HG03097 (cell line): Measurements from ENCODE around the gene MYBPH.

Experiments used
- ATAC-seq: cut with Tn5 transposase; IDR thresholded peaks from one replicate; pipeline ENCODE4 v1.9.1; 2021; ENCODE audit not compliant: unreplicated experiment, low FRiP score

Gene MYBPH

DNA sequence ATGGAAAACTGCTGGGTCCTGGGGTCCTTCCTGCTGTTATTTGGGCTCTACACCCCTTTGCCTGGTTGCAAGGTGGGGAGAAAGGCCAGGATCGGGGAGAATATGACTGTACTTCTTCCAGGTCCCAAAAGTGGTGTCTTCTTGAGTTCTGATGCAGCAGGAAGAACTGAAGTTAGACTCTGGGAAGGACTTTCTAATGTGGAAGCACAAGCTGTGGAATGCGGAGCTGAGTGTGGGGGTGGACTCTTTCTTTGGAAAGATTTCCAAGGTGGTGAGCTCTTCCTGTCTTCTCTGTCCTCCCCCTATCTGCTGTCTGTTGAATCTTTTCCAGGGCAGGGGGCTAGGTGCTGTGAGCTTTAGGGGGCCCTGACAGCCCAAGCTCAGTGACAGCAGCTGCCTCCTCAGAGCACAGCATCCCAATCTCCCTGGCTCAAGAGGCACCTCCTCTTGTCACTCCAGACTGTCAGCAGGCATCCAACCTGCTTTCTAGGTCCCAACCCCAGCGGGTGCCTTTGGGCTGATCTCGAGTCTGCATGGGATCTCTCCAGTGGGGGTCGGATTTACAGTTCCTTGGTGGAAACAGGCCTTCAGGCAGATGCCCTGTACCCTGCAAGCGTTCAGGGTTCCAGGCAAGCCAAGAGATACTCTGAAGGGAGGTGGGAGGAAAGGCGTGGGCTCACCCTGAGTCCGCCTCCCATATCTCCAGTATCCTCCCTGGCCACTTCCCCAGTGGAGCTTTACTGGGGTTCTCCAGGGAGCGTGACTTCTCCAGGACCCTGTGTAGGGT lies 24.9 kb downstream of the MYBPH start:
- no peak for ATAC-seq

GRCh38 chr1:203149188-203149840 lies 26.3 kb downstream of the MYBPH start:
- no peak for ATAC-seq

DNA sequence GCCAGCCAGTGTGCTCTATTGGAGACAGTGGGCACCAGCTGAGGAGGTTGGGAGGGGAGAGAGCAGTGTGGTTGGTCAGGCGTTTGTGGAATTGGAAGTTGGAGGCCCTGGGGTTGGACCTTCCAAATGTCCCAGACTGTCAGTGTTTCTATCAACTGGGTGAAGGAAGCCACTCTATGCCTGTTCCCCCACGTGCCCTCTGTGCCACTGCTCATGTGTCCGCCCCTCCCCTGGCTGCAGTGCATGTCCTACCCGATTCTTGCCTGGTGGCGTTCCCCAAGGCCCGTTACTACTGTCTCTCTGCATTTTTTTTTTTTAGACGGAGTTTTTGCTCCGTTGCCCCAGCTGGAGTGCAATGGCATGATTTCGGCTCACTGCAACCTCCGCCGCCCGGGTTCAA lies 27.0 kb downstream of the MYBPH start:
- no peak for ATAC-seq

GRCh38 chr1:203148127-203148526 lies 27.5 kb downstream of the MYBPH start:
- ATAC-seq, result no peak

GRCh38 chr1:203147376-203147775 lies 28.2 kb downstream of the MYBPH start:
- no peak for ATAC-seq

GRCh38 chr1:203146537-203146936 lies 29.1 kb downstream of the MYBPH start:
- ATAC-seq, result no peak

DNA sequence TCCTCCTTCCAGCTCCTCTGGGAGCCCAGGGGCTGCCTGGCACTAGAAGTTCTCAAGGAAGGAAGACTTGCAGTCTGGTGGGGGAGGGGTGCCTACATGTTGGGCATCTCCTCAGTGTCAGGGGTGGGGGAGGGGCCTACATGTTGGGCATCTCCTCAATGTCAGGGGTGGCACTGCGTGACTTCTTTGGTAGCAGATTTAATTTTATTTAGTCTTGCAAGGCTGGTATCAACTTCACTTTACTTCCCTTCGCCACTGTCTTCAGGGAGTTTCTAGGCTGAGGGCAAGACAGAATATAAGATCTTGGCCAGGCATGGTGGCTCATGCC lies 29.6 kb downstream of the MYBPH start:
- ATAC-seq, result no peak

DNA sequence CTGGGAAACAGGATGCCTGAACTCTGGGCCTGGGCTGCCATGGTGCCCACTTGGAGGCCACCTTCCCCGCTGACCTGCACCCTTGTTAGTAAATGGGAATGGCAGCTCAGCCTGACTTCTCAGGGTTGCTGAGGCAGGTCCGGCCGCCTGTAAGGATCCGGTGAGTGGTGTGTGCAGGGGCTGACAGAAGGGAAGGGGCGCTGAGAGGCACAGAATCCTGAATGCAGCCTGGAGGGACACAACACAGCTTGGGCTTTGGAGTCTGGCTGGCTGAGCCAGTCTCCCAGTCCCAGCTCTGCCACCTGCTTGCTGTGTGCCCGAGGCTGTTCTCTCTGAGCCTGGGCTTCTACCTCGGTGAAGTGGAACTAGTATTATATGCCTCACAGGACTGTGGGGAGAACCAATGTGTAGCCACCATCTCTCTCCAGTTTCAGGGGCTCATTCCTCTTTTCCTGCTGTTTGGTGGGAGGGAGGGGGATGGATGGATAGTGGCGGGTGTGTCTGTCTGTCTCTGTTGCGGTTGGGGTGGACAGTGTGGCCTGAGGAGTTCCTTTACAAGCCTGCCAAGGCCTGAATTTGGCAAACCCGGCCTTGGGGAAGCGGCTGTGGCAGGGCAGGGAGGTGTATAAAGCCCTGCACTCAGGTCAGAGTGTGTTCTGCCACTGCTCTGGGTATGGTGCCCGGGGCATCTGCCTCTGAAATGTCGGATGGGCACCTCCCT lies 30.1 kb downstream of the MYBPH start:
- ATAC-seq, result no peak

DNA sequence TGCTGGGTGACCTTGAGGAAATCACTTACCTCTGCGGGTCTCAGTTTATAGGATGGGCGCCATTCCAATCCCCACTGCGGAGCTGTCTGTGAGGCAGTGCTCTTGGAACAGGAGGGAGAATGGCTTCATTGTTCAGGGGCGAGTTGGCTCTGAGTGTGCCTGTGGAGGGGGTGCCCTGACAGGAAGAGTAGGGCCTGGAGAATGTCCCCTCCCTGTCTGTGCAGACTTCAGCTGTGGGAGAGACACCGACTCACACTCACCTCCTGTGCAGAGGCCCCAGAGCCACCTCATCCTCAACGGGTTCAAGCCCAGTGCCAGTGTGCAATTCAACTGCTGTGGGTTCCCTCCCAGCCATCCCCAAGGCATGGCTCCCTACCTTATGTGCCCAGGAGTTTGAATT lies 31.0 kb downstream of the MYBPH start:
- no peak for ATAC-seq

DNA sequence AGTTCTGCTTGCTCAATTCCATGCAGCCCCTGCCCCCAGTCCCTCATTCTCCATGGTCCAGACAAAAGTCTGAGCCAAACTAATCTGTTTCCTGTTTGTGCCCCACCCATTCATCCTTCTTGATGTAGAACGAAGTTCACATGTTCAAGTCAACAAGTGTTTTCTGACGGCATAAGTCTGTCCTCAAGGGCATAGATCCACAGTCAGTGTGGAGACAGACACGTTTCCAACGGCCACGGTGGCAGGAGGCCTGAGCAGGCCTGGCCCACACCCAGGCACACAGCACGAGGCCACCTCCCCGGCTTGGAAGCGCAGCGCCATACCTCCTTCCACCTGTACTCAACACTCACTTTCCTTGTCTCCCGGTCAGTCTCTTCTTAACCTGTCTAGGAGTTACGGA lies 32.0 kb downstream of the MYBPH start:
- no peak for ATAC-seq

DNA sequence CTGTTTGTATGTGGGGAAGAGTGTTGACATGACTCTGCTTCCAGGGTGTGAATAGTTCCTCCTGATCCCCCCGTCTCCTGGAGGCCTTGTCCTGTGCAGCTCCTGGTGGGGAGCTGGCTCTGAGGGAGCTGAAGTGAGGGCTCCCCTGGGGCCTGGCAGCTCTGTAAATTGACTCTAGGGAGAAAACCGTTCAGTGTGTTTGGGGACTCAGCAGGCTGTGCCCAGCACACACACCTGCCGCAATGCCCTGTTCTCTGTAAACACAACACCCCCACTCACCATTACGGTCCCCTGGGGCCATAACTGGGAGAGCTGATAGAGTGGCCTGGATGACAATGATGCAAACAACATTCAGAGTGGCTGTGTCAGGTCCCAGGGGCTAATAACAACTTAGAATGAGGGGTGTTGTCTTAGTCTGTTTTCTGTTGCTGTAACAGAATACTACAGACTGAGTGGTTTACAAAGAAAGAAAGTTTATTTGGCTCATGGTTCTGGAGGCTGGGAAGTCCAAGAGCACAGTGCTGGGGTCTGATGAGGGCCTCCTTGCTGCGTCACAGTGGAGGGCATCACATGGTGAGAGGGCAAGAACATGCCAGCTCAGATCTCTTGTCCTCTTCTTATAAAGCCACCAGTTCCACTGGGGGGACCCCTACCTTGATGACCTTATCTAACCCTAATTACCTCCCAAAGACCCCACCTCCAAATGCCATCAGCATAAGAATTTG lies 32.8 kb downstream of the MYBPH start:
- no peak for ATAC-seq

DNA sequence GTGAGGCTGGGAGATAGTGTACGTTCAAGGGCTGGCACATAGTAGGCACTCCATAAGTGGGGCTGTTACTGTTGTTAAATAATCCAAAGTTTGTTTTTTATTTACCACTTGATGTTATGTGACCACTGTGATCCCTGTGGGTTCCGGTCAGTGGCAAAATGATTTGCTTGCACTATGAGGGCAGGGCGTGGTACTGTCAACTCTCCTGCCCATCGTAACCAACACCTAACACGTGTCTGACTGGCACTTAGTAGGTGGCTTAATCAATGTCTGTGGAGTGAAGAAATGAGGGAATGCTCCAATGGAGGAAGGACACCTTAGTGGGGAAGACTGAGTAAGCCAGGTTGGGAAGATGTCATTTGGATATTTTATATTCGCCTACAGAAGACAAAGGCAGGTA lies 33.5 kb downstream of the MYBPH start:
- ATAC-seq, result no peak

DNA sequence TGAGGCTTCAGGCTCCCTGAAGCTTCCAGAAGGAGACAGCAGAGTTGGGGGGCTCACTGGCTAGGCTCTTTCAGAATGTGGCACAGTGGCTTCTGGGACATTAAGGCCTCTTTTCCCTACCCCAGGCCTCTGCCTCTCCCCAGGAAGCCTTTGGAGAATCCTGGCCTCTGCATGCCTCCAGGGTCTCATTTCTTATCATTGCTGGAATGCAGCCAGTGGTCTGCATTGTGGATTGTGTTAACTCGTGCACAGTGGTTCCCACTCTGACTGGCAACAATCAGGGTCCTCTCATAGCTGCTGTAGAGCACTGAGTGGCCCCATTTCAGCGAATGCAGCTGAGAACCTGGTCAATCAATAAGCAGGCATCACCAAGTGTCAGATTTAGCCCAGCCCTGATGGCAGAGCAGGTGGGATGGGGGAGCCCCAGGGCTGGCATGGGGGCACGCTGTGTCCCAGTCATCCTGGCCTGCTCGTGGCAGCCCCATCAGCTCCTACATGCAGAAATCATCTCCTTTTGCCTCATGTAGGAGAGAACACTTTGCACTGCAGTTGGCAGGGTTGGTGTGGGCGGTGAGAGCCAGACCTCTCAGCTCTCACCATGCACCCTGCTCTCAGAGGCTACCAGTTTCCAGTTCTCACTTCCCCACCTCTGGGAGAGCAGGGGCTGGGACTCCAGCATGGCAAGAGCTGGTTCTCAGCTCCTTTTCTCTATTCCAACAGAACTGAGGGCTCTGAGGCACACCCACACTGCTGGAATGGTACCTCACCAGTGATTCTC lies 34.7 kb downstream of the MYBPH start:
- no peak for ATAC-seq

DNA sequence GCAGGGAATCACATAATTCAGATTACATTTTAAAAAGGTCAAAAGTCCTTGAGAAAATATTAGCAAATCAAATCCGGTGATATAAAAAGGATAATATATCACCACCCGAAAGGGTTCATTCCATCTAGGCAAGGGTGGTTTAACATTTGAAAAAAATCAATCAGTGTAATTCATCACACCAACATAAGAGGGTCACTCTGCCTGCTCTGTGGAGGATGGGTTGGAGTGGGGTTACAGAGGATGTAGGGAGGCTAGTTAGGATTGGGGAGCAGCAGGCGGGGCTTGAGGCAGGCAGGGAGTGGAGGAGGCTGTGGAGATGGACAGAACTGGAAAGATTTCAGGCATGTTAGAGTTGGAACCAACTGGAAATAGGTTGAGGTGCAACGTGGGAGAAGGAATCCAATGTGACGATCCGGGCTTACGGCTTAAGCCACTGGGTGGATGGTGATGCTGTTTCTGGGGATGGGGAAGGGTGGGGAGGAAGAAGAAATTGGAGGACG lies 35.6 kb downstream of the MYBPH start:
- ATAC-seq, result no peak

DNA sequence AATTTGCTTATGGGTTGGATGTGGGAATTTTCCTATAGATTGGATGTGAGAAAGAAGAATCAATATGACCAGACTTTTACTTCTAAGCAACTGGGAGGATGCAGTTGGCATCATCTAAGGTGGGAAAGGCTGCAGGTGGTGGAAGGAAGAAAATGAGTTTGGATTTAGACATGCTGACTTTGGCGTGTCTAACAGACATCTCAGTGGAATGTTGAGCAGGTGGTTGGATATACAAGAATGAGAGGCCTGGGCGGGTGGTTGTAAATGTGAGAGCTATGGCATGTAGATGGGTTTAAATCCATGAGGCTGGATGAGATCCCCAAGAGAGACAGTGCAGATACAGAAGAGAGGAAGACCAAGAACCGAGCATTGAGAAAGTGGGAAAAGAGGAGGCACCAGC lies 37.6 kb downstream of the MYBPH start:
- ATAC-seq, result no peak

DNA sequence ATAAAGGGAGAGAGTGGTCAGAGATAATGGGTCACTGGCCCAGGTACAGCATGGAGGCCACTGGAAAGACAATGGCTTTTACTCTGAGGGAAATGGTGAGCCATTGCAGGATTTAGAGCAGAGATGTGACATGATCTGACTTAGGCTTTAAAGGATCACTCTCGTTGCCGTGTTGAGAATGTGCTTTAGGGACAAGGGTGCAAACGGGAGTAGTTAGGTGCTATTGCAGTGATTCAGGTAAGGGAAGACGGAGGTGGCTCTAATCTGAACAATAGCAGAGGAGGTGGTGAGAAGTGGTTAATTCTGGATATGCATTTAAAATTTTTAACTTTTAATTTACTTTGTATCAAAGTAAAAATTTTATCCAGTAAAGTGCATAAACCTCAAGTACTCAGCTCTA lies 38.3 kb downstream of the MYBPH start:
- ATAC-seq, result no peak

DNA sequence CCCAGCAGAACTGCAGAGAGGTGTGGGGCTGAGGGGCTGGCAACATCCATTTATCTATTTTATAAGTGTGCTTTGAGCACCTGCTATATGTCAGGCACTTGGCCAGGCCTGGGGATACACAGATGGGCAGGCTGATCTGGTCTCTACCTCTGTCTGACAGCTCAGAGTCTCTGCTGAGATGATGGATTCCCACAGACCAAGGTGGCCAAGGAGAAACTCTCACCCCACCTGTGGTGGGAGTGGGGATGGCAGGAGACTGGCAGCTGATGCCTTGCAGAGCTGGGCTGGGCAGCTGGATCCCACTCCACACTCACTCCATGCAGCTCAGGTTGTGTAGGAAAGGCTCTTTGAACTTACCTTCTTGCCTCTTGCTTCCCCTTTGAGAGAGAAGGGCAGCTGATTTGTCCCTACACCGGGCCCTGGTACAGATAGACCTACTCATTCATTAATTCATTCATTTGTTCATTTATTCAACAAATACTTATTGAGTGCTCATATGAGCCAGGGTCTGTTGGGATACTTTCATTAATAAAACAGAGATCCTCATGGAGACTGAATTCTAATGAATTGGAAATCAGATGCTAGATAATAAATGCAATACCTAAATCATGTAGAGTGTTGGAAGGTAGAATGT lies 39.1 kb downstream of the MYBPH start:
- ATAC-seq, result no peak

GRCh38 chr1:203135636-203136305 lies 39.9 kb downstream of the MYBPH start:
- ATAC-seq, result no peak

DNA sequence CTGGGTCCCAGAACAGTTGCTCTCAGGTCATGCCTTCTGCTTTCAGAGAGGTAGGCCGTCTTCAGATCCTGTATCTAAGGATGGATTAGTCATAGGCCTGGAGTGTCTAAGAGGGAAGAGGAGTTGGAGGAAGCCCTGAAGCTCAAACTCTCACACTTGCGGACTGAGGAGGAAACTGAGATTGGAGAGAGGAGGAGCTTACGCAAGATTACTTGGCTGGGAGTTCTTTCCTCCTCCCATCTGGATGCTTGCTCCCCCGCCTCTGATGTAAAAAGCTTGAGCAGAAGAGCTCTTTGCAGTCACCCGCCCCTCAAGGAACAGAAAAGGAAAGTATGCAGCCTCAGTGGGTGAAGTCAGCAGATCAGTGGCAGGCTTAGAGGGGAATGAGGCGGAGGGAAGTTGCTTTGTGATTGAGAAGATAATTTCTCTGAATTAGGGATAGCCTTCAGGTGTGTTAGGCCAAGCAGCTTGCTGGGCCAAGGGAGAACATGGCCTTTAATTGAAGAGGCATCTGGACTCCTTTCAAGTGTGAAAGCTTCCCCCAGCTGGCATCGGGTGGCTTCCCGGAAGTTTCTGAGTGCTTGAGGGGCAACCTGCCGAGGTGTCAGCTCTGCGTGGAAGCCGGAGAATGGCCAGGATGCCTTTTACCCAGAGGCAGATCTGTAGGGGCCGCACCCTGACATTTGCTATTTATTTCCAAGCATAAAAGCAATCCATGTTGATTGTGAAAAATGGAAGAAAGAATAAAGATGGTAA lies 41.5 kb downstream of the MYBPH start:
- no peak for ATAC-seq
